Activated T-cell treated with anti-CD3 and anti-CD28 coated beads, Interleukin-2, amount 50 U/mL, for 4 hours (primary cell): ENCODE results near the gene LCE1A. TPM values are rescaled to one million over a fixed set of nuclear protein-coding genes. Genes with fewer than 3 reads are reported as not detected.

Experiments
- ATAC-seq, 2 donors: fragments of 200-7000 bp; cut with Tn5 transposase; one replicate each; pipeline ENCODE4 v1.10.0; 2021
- DNase-seq: peaks from one replicate; pipeline ENCODE4 v3.0.0-alpha.2; 2020
- H3K27me3 Mint-ChIP-seq: one replicate; pipeline ENCODE4 v1.8.0; 2021; ENCODE audit warnings: low read depth, mixed read lengths
- H3K36me3 Mint-ChIP-seq: one replicate; pipeline ENCODE4 v1.8.0; 2022; ENCODE audit warnings: mixed read lengths; ENCODE audit not compliant: insufficient read depth
- H3K4me1 Mint-ChIP-seq: one replicate; pipeline ENCODE4 v1.8.0; 2021; ENCODE audit warnings: low read depth, mixed read lengths
- H3K4me3 Mint-ChIP-seq: one replicate; pipeline ENCODE4 v1.8.0; 2021; ENCODE audit warnings: mild to moderate bottlenecking, moderate library complexity, mixed read lengths
- H3K9me3 Mint-ChIP-seq: one replicate; pipeline ENCODE4 v1.8.0; 2021; ENCODE audit warnings: mixed read lengths
- total RNA-seq, 3 donors: library from RNA; stranded (reverse); gene quantifications; one replicate each; pipeline ENCODE4 v1.2.1, GENCODE V29; 2021

Gene LCE1A
- total RNA-seq, 3 donors from 2014 or later: not detected

GRCh38 chr1:152855661-152856060, 28.4 kb downstream of the LCE1A start:
- no peaks in the 10 kb centered on the region for H3K9me3 Mint-ChIP-seq
- no peaks in the 10 kb centered on the region for H3K36me3 Mint-ChIP-seq
- no peaks in the 10 kb centered on the region for H3K4me1 Mint-ChIP-seq
- ATAC-seq (no peak), DNase-seq (no peak)
- H3K4me3 Mint-ChIP-seq: no peak overlapping the region
- peaks cover 7% of the 10 kb centered on the region for H3K27me3 Mint-ChIP-seq

- no peak for DNase-seq
- no peak for ATAC-seq
- no peaks in the 10 kb centered on the region for H3K4me1 Mint-ChIP-seq
- peaks cover 10% of the 10 kb centered on the region for H3K27me3 Mint-ChIP-seq
- no peak overlapping the region for H3K4me3 Mint-ChIP-seq
- no peaks in the 10 kb centered on the region for H3K36me3 Mint-ChIP-seq
- no peaks in the 10 kb centered on the region for H3K9me3 Mint-ChIP-seq
These were observed 30.8 kb downstream of the LCE1A start for GRCh38 chr1:152858062-152858461.

GRCh38 chr1:152859696-152860095, 32.4 kb downstream of the LCE1A start, which contains the start of gene LCE7A:
TSS of gene LCE7A (plus strand) at chr1:152859996. CDS start at chr1:152860698, 702 bp downstream.
- ATAC-seq (no peak), DNase-seq (no peak)
- Mint-ChIP-seq H3K36me3 (no peaks in the 10 kb centered on the region), H3K27me3 (peaks cover 10% of the 10 kb centered on the region), H3K9me3 (no peaks in the 10 kb centered on the region), H3K4me3 (no peak within 1 kb of the TSS), H3K4me1 (no peaks in the 10 kb centered on the region)

GRCh38 chr1:152860129-152860528, 32.9 kb downstream of the LCE1A start:
- no peak for ATAC-seq
- no peaks in the 10 kb centered on the region for H3K36me3 Mint-ChIP-seq

GRCh38 chr1:152861374-152861773, 34.1 kb downstream of the LCE1A start:
- DNase-seq (no peak), ATAC-seq (no peak)
- Mint-ChIP-seq H3K4me1 (no peaks in the 10 kb centered on the region), H3K9me3 (no peaks in the 10 kb centered on the region), H3K36me3 (no peaks in the 10 kb centered on the region), H3K27me3 (peaks cover 10% of the 10 kb centered on the region), H3K4me3 (no peak overlapping the region)

More at GRCh38 chr1:152860129-152860528, 32.9 kb downstream of the LCE1A start:
- Mint-ChIP-seq H3K4me1 (no peaks in the 10 kb centered on the region), H3K9me3 (no peaks in the 10 kb centered on the region), H3K4me3 (no peak overlapping the region), H3K27me3 (peaks cover 10% of the 10 kb centered on the region)
- DNase-seq: no peak

GRCh38 chr1:152864443-152864842, 37.2 kb downstream of the LCE1A start:
- Mint-ChIP-seq H3K4me1 (no peaks in the 10 kb centered on the region), H3K36me3 (no peaks in the 10 kb centered on the region)
- no peak for ATAC-seq

GRCh38 chr1:152866321-152866720, 39.0 kb downstream of the LCE1A start:
- ATAC-seq (no peak), DNase-seq (no peak)
- Mint-ChIP-seq H3K9me3 (no peaks in the 10 kb centered on the region), H3K27me3 (peaks cover 6% of the 10 kb centered on the region), H3K36me3 (no peaks in the 10 kb centered on the region), H3K4me3 (no peak overlapping the region), H3K4me1 (no peaks in the 10 kb centered on the region)

More at GRCh38 chr1:152864443-152864842, 37.2 kb downstream of the LCE1A start:
- Mint-ChIP-seq H3K4me3 (no peak overlapping the region), H3K27me3 (peaks cover 5% of the 10 kb centered on the region), H3K9me3 (no peaks in the 10 kb centered on the region)
- DNase-seq: no peak

- peaks cover 5% of the 10 kb centered on the region for H3K27me3 Mint-ChIP-seq
- ATAC-seq: peak in 1 of 2 donors; percentile 71
- no peaks in the 10 kb centered on the region for H3K4me1 Mint-ChIP-seq
- H3K9me3 Mint-ChIP-seq: no peaks in the 10 kb centered on the region
- no peak overlapping the region for H3K4me3 Mint-ChIP-seq
- peak; percentile 28 for DNase-seq
- no peaks in the 10 kb centered on the region for H3K36me3 Mint-ChIP-seq
These were observed 42.6 kb downstream of the LCE1A start for GRCh38 chr1:152869808-152870419.

- H3K36me3 Mint-ChIP-seq: no peaks in the 10 kb centered on the region
- ATAC-seq: no peak
- peaks cover 8% of the 10 kb centered on the region for H3K27me3 Mint-ChIP-seq
- DNase-seq: no peak
- H3K4me1 Mint-ChIP-seq: no peaks in the 10 kb centered on the region
- no peaks in the 10 kb centered on the region for H3K9me3 Mint-ChIP-seq
- H3K4me3 Mint-ChIP-seq: no peak overlapping the region
These were observed 43.8 kb downstream of the LCE1A start for GRCh38 chr1:152870831-152871730.

GRCh38 chr1:152871731-152872126, 44.5 kb downstream of the LCE1A start:
- Mint-ChIP-seq H3K4me3 (no peak overlapping the region), H3K27me3 (peaks cover 8% of the 10 kb centered on the region), H3K9me3 (no peaks in the 10 kb centered on the region), H3K4me1 (no peaks in the 10 kb centered on the region), H3K36me3 (no peaks in the 10 kb centered on the region)
- no peak for DNase-seq
- no peak for ATAC-seq

- ATAC-seq: no peak
- DNase-seq: no peak
- Mint-ChIP-seq H3K4me1 (no peaks in the 10 kb centered on the region), H3K4me3 (no peak overlapping the region), H3K9me3 (no peaks in the 10 kb centered on the region), H3K27me3 (peaks cover 8% of the 10 kb centered on the region), H3K36me3 (no peaks in the 10 kb centered on the region)
These were observed 46.2 kb downstream of the LCE1A start for GRCh38 chr1:152873495-152873894.

- no peak overlapping the region for H3K4me3 Mint-ChIP-seq
- no peaks in the 10 kb centered on the region for H3K36me3 Mint-ChIP-seq
- ATAC-seq (no peak), DNase-seq (no peak)
- H3K27me3 Mint-ChIP-seq: peaks cover 7% of the 10 kb centered on the region
- no peaks in the 10 kb centered on the region for H3K4me1 Mint-ChIP-seq
- H3K9me3 Mint-ChIP-seq: no peaks in the 10 kb centered on the region
These were observed 49.6 kb downstream of the LCE1A start for GRCh38 chr1:152876827-152877226.
